Common myeloid progenitor, CD34-positive (primary cell): ENCODE results near the gene WDR27.

Experiments used
- CTCF ChIA-PET: fragments of 350-600 bp; sonication (Branson Sonifier 250); formaldehyde crosslinking; loops from one replicate; lab custom pipeline; 2021; ENCODE audit warnings: antibody characterized with exemption; lab: Charles Lee
- POLR2A ChIA-PET: fragments of 350-600 bp; sonication (Branson Sonifier 250); formaldehyde crosslinking; loops from one replicate; lab custom pipeline; 2021; ENCODE audit warnings: antibody characterized with exemption; lab: Charles Lee
- DNase-seq, 3 donors: peaks; one replicate each; pipeline versions ENCODE4 v3.0.0 to v3.0.0-alpha.2; 2013
- H3K27ac ChIP-seq, 2 experiments: 1 replicate in 1 of 2; 2 replicates in 1 of 2; pipeline ENCODE4 v1.7.0; 2013; ENCODE audit warnings: inconsistent platforms in 2 of 2, low read length in 2 of 2, mild to moderate bottlenecking in 2 of 2, low read depth in 1 of 2, moderate library complexity in 1 of 2; ENCODE audit not compliant: severe bottlenecking in 2 of 2, insufficient read depth in 1 of 2, poor library complexity in 1 of 2
- H3K27me3 ChIP-seq, 5 experiments: replicated peaks in 2 of 5; 1 replicate in 3 of 5; 2 replicates in 2 of 5; pipeline versions ENCODE4 v1.6.1 to v1.7.0; 2013; ENCODE audit warnings: low read length in 4 of 5, mild to moderate bottlenecking in 2 of 5, moderate library complexity in 2 of 5, inconsistent platforms in 1 of 5; ENCODE audit not compliant: insufficient read depth in 5 of 5, control insufficient read depth in 4 of 5
- H3K36me3 ChIP-seq, 4 experiments: 1 replicate in 2 of 4; 2 replicates in 2 of 4; pipeline versions ENCODE4 v1.6.1 to v1.7.0; 2013; ENCODE audit warnings: low read length in 3 of 4, control low read depth in 1 of 4, mild to moderate bottlenecking in 1 of 4; ENCODE audit not compliant: control insufficient read depth in 4 of 4, insufficient read depth in 4 of 4
- H3K4me1 ChIP-seq, 4 experiments: 1 replicate in 3 of 4; 2 replicates in 1 of 4; pipeline versions ENCODE4 v1.6.1 to v1.7.1; 2013; ENCODE audit warnings: low read length in 3 of 4, mild to moderate bottlenecking in 3 of 4, control low read depth in 1 of 4, inconsistent platforms in 1 of 4, moderate library complexity in 1 of 4; ENCODE audit not compliant: control insufficient read depth in 4 of 4, insufficient read depth in 4 of 4; ENCODE audit errors: control extremely low read depth in 1 of 4
- H3K4me3 ChIP-seq, 7 experiments: 1 replicate in 4 of 7; 2 replicates in 3 of 7; pipeline versions ENCODE4 v1.5.1 to v1.7.0; 2013; ENCODE audit warnings: mild to moderate bottlenecking in 7 of 7, low read length in 6 of 7, moderate library complexity in 6 of 7, inconsistent platforms in 2 of 7, low read depth in 2 of 7, control low read depth in 1 of 7; ENCODE audit not compliant: insufficient read depth in 4 of 7, control insufficient read depth in 1 of 7; ENCODE audit errors: extremely low read depth in 1 of 7
- H3K9me3 ChIP-seq, 5 experiments: 1 replicate in 4 of 5; 2 replicates in 1 of 5; pipeline versions ENCODE4 v1.6.1 to v1.7.1; 2013; ENCODE audit warnings: low read length in 4 of 5, mild to moderate bottlenecking in 2 of 5, inconsistent platforms in 1 of 5, low read depth in 1 of 5, moderate library complexity in 1 of 5; ENCODE audit not compliant: control insufficient read depth in 4 of 5, insufficient read depth in 2 of 5; ENCODE audit errors: control extremely low read depth in 1 of 5
- WGBS: methylation state at CpG from one replicate; pipeline ENCODE4 v1.1.5; 2013; ENCODE audit not compliant: insufficient coverage; 5-methylcytosine and 5-hydroxymethylcytosine counted together

Gene WDR27

DNA sequence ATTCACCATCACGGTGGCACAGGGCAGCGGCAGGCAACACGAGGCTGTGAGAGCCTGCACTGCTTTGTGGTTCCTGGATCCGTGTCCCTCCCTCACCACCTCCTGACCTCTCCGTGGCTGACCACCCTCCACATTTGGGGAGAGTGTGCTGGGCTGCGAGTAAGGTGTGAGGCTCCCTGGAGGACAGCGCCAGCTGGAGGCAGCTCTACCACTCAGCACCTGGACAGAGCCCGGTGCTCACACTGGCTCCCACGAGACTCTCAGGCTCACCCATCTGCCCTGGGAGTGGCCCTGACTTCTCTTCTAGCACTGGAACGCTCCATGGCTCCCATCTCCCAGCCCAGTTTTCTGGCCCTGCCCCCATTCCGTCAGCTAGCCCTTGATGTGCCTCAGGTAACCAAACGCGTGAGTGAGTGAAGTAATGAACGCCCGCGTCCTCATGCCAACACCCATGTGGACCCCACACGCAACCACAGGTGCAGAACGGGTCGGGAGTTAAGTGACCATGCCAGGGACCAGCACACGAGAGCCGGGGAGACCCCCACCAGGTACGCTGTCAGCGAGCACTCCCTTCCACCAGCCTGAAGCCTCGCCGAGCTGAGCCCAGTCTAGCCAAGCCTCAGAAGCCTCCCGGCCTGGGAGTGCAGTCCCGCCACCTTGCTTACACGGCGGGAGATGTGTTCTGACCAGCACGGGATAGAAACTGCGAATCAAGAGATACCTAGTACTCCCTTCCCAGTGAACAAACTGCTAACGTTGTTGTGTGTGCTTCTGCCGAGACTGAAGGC lies 137.2 kb downstream of the WDR27 start:
- ChIA-PET POLR2A (no interaction called here), CTCF (no interaction called here)
- WGBS, result 93% methylated on average over 26 of the region's 33 CpGs
- H3K4me3 ChIP-seq, result no peak overlapping the region
- H3K27me3 ChIP-seq, result no peaks in the 10 kb centered on the region
- no peak overlapping the region for H3K27ac ChIP-seq
- H3K4me1 ChIP-seq, result no peaks in the 10 kb centered on the region
- DNase-seq, result no peak
- peaks cover 0 to 19% (median 7%) of the 10 kb centered on the region in 5 experiments for H3K9me3 ChIP-seq
- peaks cover 0 to 25% (median 4%) of the 10 kb centered on the region in 4 experiments for H3K36me3 ChIP-seq

DNA sequence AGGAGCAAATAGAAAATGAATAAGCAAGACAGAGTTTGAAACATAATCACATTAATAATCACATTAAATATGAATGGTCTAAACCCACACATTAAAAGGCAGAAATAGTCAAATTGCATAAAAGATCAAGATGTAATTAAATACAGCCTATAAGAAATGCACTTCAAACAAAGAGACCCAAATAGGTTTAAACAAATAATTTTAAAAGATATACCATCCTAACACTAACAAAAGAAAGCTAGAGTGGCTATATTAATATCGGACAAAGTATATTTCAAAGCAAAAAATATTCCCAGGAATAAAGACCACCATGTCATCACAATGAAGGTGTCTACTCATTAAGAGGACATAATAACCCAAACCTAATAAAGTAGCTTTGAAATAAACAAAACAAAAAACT lies 140.2 kb downstream of the WDR27 start:
- Histone ChIP-seq H3K27ac (no peak overlapping the region), H3K27me3 (no peaks in the 10 kb centered on the region), H3K4me3 (no peak overlapping the region), H3K36me3 (peaks cover 0 to 32% (median 10%) of the 10 kb centered on the region in 4 experiments), H3K4me1 (no peaks in the 10 kb centered on the region), H3K9me3 (peaks cover 0 to 19% (median 7%) of the 10 kb centered on the region in 5 experiments)
- POLR2A ChIA-PET, result no interaction called here
- no peak for DNase-seq
- CTCF ChIA-PET, result no interaction called here
- no CpG with 5 or more reads among the region's 1 CpG for WGBS

- H3K27ac ChIP-seq, result no peak overlapping the region
- H3K27me3 ChIP-seq, result no peaks in the 10 kb centered on the region
- POLR2A ChIA-PET, result no interaction called here
- H3K4me1 ChIP-seq, result no peaks in the 10 kb centered on the region
- H3K9me3 ChIP-seq, result peaks cover 0 to 15% (median 7%) of the 10 kb centered on the region in 5 experiments
- WGBS, result 98% methylated on average over 7 of the region's 10 CpGs
- peaks cover 0 to 28% (median 11%) of the 10 kb centered on the region in 4 experiments for H3K36me3 ChIP-seq
- DNase-seq, result no peak
- CTCF ChIA-PET, result no interaction called here
- no peak overlapping the region for H3K4me3 ChIP-seq
These were observed 142.2 kb downstream of the WDR27 start for GRCh38 chr6:169559592-169559991.

GRCh38 chr6:169558774-169559441 lies 142.9 kb downstream of the WDR27 start:
- Histone ChIP-seq H3K27ac (no peak overlapping the region), H3K36me3 (peaks cover 0 to 23% (median 11%) of the 10 kb centered on the region in 4 experiments), H3K9me3 (peaks cover 0 to 11% (median 7%) of the 10 kb centered on the region in 5 experiments), H3K4me3 (no peak overlapping the region), H3K4me1 (no peaks in the 10 kb centered on the region), H3K27me3 (no peaks in the 10 kb centered on the region)
- POLR2A ChIA-PET, result no interaction called here
- CTCF ChIA-PET, result no interaction called here
- WGBS, result 100% methylated on average over 4 of the region's 9 CpGs
- no peak for DNase-seq

- no peak for DNase-seq
- POLR2A ChIA-PET, result no interaction called here
These were observed 143.5 kb downstream of the WDR27 start for GRCh38 chr6:169558378-169558773.

DNA sequence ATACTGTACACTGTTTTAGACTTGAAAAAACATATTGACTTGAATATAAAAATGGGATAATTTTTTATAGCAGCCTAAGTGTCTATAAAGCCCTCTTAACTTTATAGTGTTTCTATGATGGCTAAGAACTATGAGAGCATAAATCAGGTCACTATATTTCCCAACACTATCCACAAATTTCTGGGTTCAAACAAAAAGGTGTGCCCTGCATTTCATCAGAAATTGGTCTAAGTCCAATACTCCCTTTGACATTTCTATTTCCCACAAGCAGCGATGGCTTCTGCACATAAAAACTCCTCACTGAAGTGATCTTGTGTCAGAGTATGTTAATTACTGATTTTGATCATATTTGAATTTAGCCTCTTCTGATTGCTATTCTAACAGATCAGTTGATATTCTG lies 143.9 kb downstream of the WDR27 start:
- DNase-seq, result no peak
- Histone ChIP-seq H3K4me3 (no peak overlapping the region), H3K4me1 (no peaks in the 10 kb centered on the region), H3K27me3 (no peaks in the 10 kb centered on the region), H3K9me3 (peaks cover 0 to 9% (median 7%) of the 10 kb centered on the region in 5 experiments), H3K36me3 (peaks cover 0 to 16% (median 11%) of the 10 kb centered on the region in 4 experiments), H3K27ac (no peak overlapping the region)
- WGBS, result no CpG with 5 or more reads among the region's 1 CpG
- ChIA-PET CTCF (no interaction called here), POLR2A (no interaction called here)

More at GRCh38 chr6:169558378-169558773, 143.5 kb downstream of the WDR27 start:
- Histone ChIP-seq H3K36me3 (peaks cover 0 to 19% (median 11%) of the 10 kb centered on the region in 4 experiments), H3K4me1 (no peaks in the 10 kb centered on the region), H3K27ac (no peak overlapping the region), H3K4me3 (no peak overlapping the region), H3K27me3 (no peaks in the 10 kb centered on the region), H3K9me3 (peaks cover 0 to 9% (median 7%) of the 10 kb centered on the region in 5 experiments)
- WGBS, result 100% methylated on average over 8 of the region's 8 CpGs
- CTCF ChIA-PET, result no interaction called here
